ENCODE data around the gene TOP1.

TOP1 gene

DNA sequence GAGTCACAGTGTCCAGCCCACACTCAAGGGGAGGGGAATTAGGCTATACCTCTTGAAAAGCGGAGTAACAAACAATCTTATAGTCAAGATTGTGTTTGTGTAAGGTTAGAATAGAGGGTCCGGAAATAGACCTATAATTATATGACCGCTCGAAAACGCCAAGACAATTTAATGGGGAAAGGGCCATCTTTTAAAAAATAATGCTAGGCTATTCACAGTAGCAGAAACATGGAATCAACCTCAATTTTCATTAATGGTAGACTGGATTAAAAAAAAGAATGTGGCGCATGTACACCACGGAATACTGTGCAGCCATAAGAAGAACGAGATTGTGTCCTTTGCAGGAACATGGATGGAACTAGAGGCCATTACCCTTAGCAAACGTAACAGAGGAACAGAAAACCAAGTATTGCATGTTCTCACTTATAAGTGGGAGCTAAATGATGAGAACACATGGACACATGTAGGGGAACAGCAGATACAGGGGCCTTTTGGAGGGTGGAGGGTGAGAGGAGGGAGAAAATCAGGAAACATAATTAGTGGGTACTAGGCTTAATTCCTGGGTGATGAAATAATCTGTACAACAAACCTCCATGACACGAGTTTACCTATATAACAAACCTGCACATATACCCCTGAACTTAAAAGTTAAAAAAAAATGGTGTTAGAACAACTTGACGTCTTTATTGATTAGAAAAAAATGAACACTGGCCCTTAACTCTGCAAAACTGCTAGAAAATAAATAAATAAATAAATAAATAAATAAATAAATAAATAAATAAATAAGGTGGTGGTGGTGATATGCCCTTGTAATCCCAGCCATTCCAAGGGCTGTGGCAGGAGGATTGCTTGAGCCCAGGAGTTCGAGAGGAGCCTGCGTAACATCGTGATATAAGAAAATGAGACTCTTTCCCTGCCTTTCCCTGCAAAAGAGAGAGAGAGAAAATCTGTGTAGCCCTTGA, 30.3 kb downstream of the TOP1 start:
- DNase-seq: no peak

DNA sequence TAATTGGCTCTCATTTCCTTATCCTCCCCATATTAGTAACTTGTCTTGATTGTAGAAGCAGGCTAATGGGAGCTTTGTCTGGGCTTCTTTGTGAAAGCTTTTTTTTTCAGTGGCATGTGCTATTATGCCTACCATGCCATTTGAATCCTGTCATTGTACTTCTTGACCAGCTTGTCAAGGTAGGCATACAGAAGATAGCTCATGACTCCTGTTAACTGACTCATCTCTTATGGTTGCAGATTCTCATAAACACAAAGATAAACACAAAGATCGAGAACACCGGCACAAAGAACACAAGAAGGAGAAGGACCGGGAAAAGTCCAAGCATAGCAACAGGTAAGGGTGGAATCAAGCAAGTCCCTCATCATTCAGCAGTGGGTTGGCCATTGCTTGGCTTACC, 32.5 kb downstream of the TOP1 start:
- DNase-seq: no peak

DNA sequence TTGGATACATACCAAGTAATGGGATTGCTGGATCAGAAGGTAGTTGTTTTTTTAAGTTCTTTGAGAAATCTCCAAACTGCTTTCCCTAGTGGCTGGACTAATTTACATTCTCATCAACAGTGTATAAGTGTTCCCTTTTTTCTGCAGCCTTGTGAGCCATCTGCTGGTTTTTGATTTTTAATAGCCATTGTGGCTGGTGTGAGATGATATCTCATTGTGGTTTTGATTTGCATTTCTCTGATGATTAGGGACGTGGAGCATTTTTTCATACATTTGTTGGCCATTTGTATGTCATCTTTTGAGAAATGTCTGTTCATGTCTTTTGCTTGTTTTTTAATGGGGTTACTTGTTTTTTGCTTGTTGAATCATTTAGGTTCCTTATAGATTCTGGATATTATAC, 34.8 kb downstream of the TOP1 start:
- no peak for DNase-seq

- no peak for DNase-seq
Measured at GRCh38 chr20:41064377-41064776, 35.8 kb downstream of the TOP1 start.

DNA sequence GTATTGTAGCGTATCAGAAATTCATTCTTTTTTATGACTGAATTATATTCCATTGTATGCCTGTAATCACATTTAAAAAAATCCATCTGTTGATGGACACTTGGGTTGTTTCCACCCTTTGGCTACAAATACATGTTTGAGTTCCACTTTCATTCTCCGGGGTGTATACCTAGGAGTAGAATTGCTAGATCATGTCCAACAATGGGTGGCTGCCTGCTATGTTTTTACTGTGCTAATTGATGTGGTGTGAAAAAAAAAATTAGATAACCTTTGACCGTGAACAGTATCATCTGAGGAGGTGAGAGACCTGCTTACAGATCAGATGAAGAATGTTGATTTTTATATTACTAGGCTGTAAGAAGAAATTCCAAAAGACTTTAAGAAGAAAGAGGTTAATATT, 37.1 kb downstream of the TOP1 start:
- no peak for DNase-seq

- DNase-seq: no peak
Measured at GRCh38 chr20:41068806-41069205, 40.2 kb downstream of the TOP1 start.

- DNase-seq: no peak
Measured at GRCh38 chr20:41072190-41072863, 43.7 kb downstream of the TOP1 start.

GRCh38 chr20:41072915-41073314, 44.3 kb downstream of the TOP1 start:
- no peak for DNase-seq

- DNase-seq: no peak
Measured at GRCh38 chr20:41074441-41074840, 45.8 kb downstream of the TOP1 start.

DNA sequence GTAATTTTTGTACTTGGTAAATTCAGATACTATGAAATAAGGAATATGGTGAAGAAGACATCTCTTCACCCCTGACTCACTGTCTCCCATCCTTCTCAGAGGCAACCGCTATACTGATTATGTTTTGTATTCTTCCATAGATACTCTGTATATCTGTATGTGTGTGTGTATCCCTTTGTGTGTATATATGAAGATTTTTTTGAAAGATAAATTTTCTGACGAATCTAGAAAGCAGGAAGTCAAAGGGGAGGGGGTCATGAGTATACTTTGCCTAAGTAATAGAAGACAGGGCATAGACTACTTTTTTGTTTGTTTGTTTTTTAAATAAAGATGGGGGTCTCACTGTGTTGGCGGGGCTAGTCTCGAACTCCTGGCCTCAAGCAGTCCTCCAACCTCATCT, 48.2 kb downstream of the TOP1 start:
- no peak for DNase-seq

DNA sequence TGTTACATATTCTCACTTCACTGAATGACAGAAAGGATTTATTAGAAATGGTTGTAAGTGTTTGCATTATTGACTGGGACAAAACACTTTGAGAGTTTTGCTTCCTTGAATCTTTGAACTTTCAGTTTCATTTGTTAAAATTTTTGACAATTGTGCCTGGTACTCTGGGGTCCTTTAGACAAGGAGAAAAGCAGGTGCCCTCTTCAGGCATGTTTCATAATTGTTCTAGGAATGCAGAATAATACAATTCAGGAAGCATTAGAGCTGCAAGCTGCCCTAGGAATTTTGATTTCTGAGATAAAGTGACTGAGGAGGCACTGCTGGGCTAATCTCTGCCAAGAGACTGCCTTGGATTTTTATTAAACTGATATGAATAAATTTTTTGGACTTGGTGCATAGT, 49.7 kb downstream of the TOP1 start:
- DNase-seq: no peak

GRCh38 chr20:41079066-41079465, 50.4 kb downstream of the TOP1 start:
- DNase-seq: no peak

- DNase-seq: no peak
Measured at GRCh38 chr20:41080866-41081265, 52.2 kb downstream of the TOP1 start.

DNA sequence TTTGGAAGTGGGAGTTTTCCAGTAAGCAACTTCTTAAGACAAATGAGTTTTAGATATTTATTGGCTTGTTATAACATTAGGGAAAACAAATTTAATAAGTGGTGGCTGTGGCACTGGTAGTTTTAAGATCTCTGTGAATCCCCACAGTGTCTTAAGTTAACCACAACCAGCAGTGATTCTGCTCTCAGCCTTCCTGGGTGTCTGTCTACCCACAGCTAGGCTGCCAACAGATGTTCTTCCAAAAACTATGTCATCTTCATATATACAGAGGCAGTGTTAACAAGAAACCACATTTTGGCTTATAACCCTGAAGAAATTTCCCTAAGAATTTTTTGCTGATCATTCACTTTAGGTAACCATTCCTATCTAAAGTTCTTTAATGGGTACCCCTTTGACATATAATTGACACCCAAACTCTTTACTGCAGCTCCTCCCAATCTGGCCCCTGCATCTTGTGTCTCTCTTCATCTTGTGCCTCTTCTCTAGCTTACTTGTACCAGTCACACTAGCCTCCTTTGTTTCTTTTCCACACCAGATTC, 52.7 kb downstream of the TOP1 start:
- DNase-seq: no peak

GRCh38 chr20:41082306-41082705, 53.7 kb downstream of the TOP1 start:
- DNase-seq: no peak

- no peak for DNase-seq
Measured at GRCh38 chr20:41085606-41086005, 57.0 kb downstream of the TOP1 start.

GRCh38 chr20:41086402-41087324, 58.0 kb downstream of the TOP1 start:
- DNase-seq: no peak

DNA sequence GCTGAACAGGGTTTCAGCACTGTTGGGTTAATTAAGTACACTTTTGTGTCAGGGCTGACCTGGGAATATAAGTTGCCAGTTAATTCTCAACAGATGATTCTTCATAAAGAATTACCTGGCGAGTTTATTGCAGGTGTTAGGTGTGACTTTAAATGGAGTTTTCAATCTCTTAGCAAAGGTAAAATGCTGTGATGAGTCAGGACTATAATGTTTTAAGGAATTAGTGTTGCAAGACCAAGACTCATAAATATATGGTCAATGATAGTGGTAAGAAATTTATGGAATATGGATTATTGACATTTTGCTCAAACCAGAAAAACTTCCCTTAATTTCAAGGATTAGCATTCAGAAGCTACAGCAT, 58.7 kb downstream of the TOP1 start:
- DNase-seq: no peak

- no peak for DNase-seq
Measured at GRCh38 chr20:41087777-41088176, 59.2 kb downstream of the TOP1 start.

GRCh38 chr20:41089555-41089954, 60.9 kb downstream of the TOP1 start:
- DNase-seq: no peak

GRCh38 chr20:41091927-41092326, 63.3 kb downstream of the TOP1 start:
- DNase-seq: no peak

DNA sequence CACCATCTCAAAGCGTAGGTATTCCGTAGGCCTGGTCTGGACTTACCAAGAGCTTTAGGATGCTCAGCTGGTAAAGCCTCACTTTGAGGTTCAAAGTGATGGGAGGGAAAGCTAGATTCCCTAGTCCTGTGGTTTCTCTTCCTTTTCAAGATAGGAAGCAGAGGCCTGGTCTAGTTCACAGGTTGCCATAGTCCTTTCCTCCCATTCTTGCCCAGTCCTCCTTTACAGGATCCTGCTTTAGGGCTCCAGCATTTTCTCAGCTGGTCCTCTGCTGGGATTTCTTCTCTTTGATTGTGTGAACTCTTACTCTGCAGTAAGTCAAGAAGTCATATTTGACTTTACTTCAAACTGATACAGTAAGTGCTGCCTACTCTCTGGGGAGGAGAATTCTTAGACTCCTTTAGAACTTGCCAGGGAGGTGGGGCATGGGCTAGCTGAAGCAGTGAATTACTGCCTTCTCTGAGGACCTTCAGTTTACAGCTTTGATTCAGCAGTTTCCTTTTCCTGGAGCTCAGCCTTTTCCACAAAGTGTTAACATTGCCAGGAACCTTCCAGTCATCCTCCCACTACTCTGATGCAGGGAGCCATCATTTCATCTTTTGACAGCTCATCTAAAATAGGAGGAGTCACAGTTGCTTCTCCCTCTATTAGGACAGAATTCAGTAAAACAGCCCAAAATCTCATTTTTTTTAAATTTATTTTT, 65.9 kb downstream of the TOP1 start:
- DNase-seq: no peak
